Keratinocyte (primary cell): ENCODE measurements around the gene PARM1. TPM values are rescaled to one million over a fixed set of nuclear protein-coding genes. Genes with fewer than 3 reads are reported as not detected.
A peak's percentile ranks its signal among the peaks of the same experiment; 100 is the strongest.

Experiments used
- DNase-seq: peaks from one replicate; pipeline ENCODE4 v3.0.0-alpha.2; 2011; ENCODE audit warnings: low read depth, missing footprints, low spot score
- FAIRE-seq: peaks from 2 replicates; lab custom pipeline; 2011; peaks lifted over from hg19 to GRCh38; lab: Jason Lieb, UNC
- H2AFZ ChIP-seq: 2 replicates; pipeline ENCODE4 v1.6.0; 2012; ENCODE audit warnings: low read length, control low read depth, inconsistent platforms; ENCODE audit not compliant: control insufficient read depth
- H3K27ac ChIP-seq: 2 replicates; pipeline ENCODE4 v1.5.1; 2011; ENCODE audit warnings: low read length; ENCODE audit not compliant: control insufficient read depth, insufficient read depth
- H3K27me3 ChIP-seq: 3 replicates; pipeline ENCODE4 v1.6.0; 2011; ENCODE audit warnings: low read length; ENCODE audit not compliant: control insufficient read depth, insufficient read depth; ENCODE audit errors: extremely low read depth
- H3K36me3 ChIP-seq, 2 experiments: 2 replicates in 1 of 2; 3 replicates in 1 of 2; pipeline ENCODE4 v1.5.1; 2011; ENCODE audit warnings: low read length in 2 of 2, mild to moderate bottlenecking in 1 of 2; ENCODE audit not compliant: control insufficient read depth in 2 of 2, insufficient read depth in 2 of 2; ENCODE audit errors: extremely low read depth in 1 of 2
- H3K4me1 ChIP-seq: 3 replicates; pipeline ENCODE4 v1.5.1; 2011; ENCODE audit warnings: low read length; ENCODE audit not compliant: control insufficient read depth, insufficient read depth; ENCODE audit errors: extremely low read depth
- H3K4me2 ChIP-seq: 3 replicates; pipeline ENCODE4 v1.6.0; 2011; ENCODE audit warnings: low read depth, low read length; ENCODE audit not compliant: control insufficient read depth, insufficient read depth; ENCODE audit errors: extremely low read depth
- H3K4me3 ChIP-seq, 3 experiments: fragments of 200-600 bp in 1 of 3; sonication (generic) in 1 of 3; 2 replicates in 2 of 3; 3 replicates in 1 of 3; pipeline ENCODE4 v1.5.1; 2011 to 2016; ENCODE audit warnings: low read length in 3 of 3, mild to moderate bottlenecking in 3 of 3, control low read depth in 2 of 3, inconsistent platforms in 1 of 3, low read depth in 1 of 3, mixed read lengths in 1 of 3, mixed run types in 1 of 3, moderate library complexity in 1 of 3; ENCODE audit not compliant: control insufficient read depth in 2 of 3, insufficient read depth in 2 of 3; ENCODE audit errors: extremely low read depth in 1 of 3
- H3K79me2 ChIP-seq: 2 replicates; pipeline ENCODE4 v1.6.0; 2012; ENCODE audit warnings: low read length; ENCODE audit not compliant: control insufficient read depth, insufficient read depth
- H3K9ac ChIP-seq: 3 replicates; pipeline ENCODE4 v1.6.0; 2011; ENCODE audit warnings: low read length; ENCODE audit not compliant: control insufficient read depth, insufficient read depth; ENCODE audit errors: extremely low read depth
- H3K9me1 ChIP-seq: 3 replicates; pipeline ENCODE4 v1.6.0; 2011; ENCODE audit warnings: low read length; ENCODE audit not compliant: control insufficient read depth, insufficient read depth; ENCODE audit errors: extremely low read depth
- H3K9me3 ChIP-seq: 2 replicates; pipeline ENCODE4 v1.5.1; 2012; ENCODE audit warnings: low read depth, low read length; ENCODE audit not compliant: control insufficient read depth
- H4K20me1 ChIP-seq: 3 replicates; pipeline ENCODE4 v1.6.0; 2011; ENCODE audit warnings: low read length; ENCODE audit not compliant: control insufficient read depth, insufficient read depth; ENCODE audit errors: extremely low read depth
- CTCF ChIP-seq, 3 experiments: IDR thresholded peaks in 1 of 3; conservative IDR thresholded peaks in 1 of 3; optimal IDR thresholded peaks in 1 of 3; 2 replicates in 2 of 3; 3 replicates in 1 of 3; pipeline versions ENCODE3 to v1.5.1; 2011; ENCODE audit warnings: low read length in 3 of 3, mild to moderate bottlenecking in 3 of 3, moderate library complexity in 2 of 3, control low read depth in 1 of 3, inconsistent platforms in 1 of 3; ENCODE audit not compliant: insufficient read depth in 2 of 3; ENCODE audit errors: extremely low read depth in 1 of 3
- EZH2 ChIP-seq: IDR thresholded peaks from one replicate; pipeline ENCODE4 v1.6.1; 2012; ENCODE audit warnings: inconsistent platforms, mild to moderate bottlenecking, low read length, moderate library complexity
- dilution Hi-C: fragments of 300-500 bp; cut with MboI; formaldehyde crosslinking; loops from one replicate; pipeline ENCODE4 v1.7.0; 2020; ENCODE audit warnings: low sequenced_read_pairs; ENCODE audit not compliant: extremely low pct_ligation_motif_present
- polyA plus RNA-seq, 5 experiments: library from polyadenylated mRNA; depleted of rRNA in 3 of 5; stranded (reverse) in 3 of 5; stranded (forward) in 1 of 5; unstranded in 1 of 5; fragments of >200 nt; gene quantifications; 1 replicate in 1 of 5; 2 replicates in 3 of 5; 3 replicates in 1 of 5; pipeline versions ENCODE4 v1.2.1 to v1.2.3, GENCODE V29; 2011 to 2012; ENCODE audit warnings: missing spikeins in 2 of 5, low read depth in 1 of 5, low replicate concordance in 1 of 5

PARM1 gene
- polyA plus RNA-seq, 1 donor (not counting 4 experiments of a cell fraction or from before 2014, with no cell fraction given): 0.05 TPM

- Histone ChIP-seq H3K79me2 (no peaks in the 10 kb centered on the region), H3K9me3 (no peaks in the 10 kb centered on the region), H3K4me2 (peak overlapping the region; percentile 88), H3K9ac (no peak overlapping the region), H3K4me1 (peaks cover 16% of the 10 kb centered on the region), H3K9me1 (no peaks in the 10 kb centered on the region), H4K20me1 (no peaks in the 10 kb centered on the region), H3K27me3 (peaks cover 36% of the 10 kb centered on the region), H3K4me3 (peak overlapping the region in 2 of 3 experiments; percentile 55 to 70), H3K36me3 (no peaks in the 10 kb centered on the region), H3K27ac (no peak overlapping the region), H2AFZ (peak overlapping the region; percentile 66)
- TF ChIP-seq EZH2 (peak; percentile 90), CTCF (optimal IDR thresholded peaks at IDR 0.05 in 1 of 3, IDR thresholded peaks at IDR 0.05 in 1 of 3, conservative IDR thresholded peaks at IDR 0.05 in 1 of 3; ENCODE audit: extremely low read depth in 1 of 3, insufficient read depth in 2 of 3, low read length in 3 of 3) (no peak)
- dilution Hi-C loops: no loop called here
- FAIRE-seq (no peak), DNase-seq (no peak)
Observed at GRCh38 chr4:74933562-74934015, 673 bp downstream of the PARM1 start.

- H3K9me3 ChIP-seq: no peaks in the 10 kb centered on the region
- H3K27me3 ChIP-seq: peaks cover 36% of the 10 kb centered on the region
- dilution Hi-C loops: no loop called here
- no peaks in the 10 kb centered on the region for H3K9me1 ChIP-seq
- H3K79me2 ChIP-seq: no peaks in the 10 kb centered on the region
- H3K4me2 ChIP-seq: peak overlapping the region; percentile 88
- DNase-seq (no peak), FAIRE-seq (no peak)
- H3K36me3 ChIP-seq: no peaks in the 10 kb centered on the region
- peaks cover 16% of the 10 kb centered on the region for H3K4me1 ChIP-seq
- no peak overlapping the region for H3K27ac ChIP-seq
- H3K4me3 ChIP-seq: peak overlapping the region in 2 of 3 experiments; percentile 41 to 70
- TF ChIP-seq EZH2 (peak; percentile 69), CTCF (optimal IDR thresholded peaks at IDR 0.05 in 1 of 3, IDR thresholded peaks at IDR 0.05 in 1 of 3, conservative IDR thresholded peaks at IDR 0.05 in 1 of 3; ENCODE audit: extremely low read depth in 1 of 3, insufficient read depth in 2 of 3, low read length in 3 of 3) (no peak)
- no peaks in the 10 kb centered on the region for H4K20me1 ChIP-seq
- no peak overlapping the region for H3K9ac ChIP-seq
- no peak overlapping the region for H2AFZ ChIP-seq
Observed at GRCh38 chr4:74934016-74934831, 1.3 kb downstream of the PARM1 start.
